Cardiac muscle cell (in vitro differentiated cells and primary cell): ENCODE measurements around the gene ASB13. TPM values are rescaled to one million over a fixed set of nuclear protein-coding genes. Genes with fewer than 3 reads are reported as not detected.

Experiments used
- DNase-seq, 2 donors: peaks; one replicate each; pipeline versions ENCODE4 v3.0.0 to v3.0.0-alpha.2; 2010 to 2017; ENCODE audit warnings: low read depth in 1 of 2, low spot score in 1 of 2
- H3K27ac ChIP-seq: fragments of 200-600 bp; sonication (generic); 2 replicates; pipeline ENCODE4 v1.5.1; 2016
- H3K27me3 ChIP-seq: fragments of 200-600 bp; sonication (generic); 2 replicates; pipeline ENCODE4 v1.6.0; 2016; ENCODE audit warnings: control low read depth
- H3K36me3 ChIP-seq: fragments of 200-600 bp; sonication (generic); 2 replicates; pipeline ENCODE4 v1.5.1; 2016; ENCODE audit warnings: control low read depth
- H3K4me1 ChIP-seq: fragments of 200-600 bp; sonication (generic); 2 replicates; pipeline ENCODE4 v1.8.1; 2017; ENCODE audit warnings: low read depth, mild to moderate bottlenecking, mixed run types
- H3K4me3 ChIP-seq: fragments of 200-600 bp; sonication (generic); 2 replicates; pipeline ENCODE4 v1.5.1; 2016; ENCODE audit warnings: mild to moderate bottlenecking
- H3K9me3 ChIP-seq: fragments of 200-600 bp; sonication (generic); 2 replicates; pipeline ENCODE4 v1.5.1; 2017; ENCODE audit warnings: low read depth, mild to moderate bottlenecking, control low read depth
- polyA plus RNA-seq: library from polyadenylated mRNA; unstranded; fragments of >200 nt; fragmentation: Nextera tagmentation; extraction: Ambion mirVana; gene quantifications from 2 replicates; pipeline ENCODE4 v1.2.1, GENCODE V29; 2016
- total RNA-seq: library from RNA; depleted of rRNA; stranded (reverse); fragments of >200 nt; gene quantifications from 2 replicates; pipeline ENCODE4 v1.2.3, GENCODE V29; 2016
- TF ChIP-seq, protein P1 (sequence below): IDR thresholded peaks from 2 replicates; pipeline ENCODE4 v1.5.1; 2012; ENCODE audit warnings: low read depth, mild to moderate bottlenecking, low read length

The ASB13 gene
- total and polyA plus RNA-seq, 2 experiments from 2014 or later = 14.4 to 20.6 TPM

DNA sequence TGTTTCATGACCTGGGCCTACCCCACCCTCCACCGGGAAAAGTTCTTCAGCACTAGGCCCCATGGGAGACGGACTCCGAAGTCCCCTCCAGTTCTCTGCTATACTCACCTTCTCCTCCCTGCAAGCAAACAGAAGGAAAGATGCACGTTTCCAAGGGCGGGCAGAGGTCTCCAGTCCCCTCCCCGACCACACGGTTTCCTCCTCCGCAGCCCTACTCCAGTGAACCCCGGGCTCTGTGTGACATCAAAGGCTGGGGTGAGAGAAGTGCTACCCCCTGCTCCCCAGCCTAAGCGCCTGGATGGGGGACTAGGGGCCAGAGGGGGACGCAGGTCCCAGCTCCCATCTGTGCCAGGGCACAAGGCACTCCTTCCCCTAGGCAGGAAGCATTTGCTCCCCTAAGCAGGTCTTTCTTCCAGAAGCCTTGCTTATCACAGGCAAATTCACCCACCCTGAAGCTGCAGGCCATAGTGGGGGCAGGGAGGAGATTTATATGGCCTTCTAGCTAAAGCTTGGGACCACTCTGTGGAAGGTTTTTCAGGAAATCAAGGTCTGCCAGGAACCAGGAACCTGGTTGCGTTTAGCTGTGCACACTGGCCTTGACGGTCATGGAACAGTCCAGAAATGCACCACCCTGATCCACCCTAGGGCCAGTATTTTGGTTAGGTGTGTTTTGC lies 52.8 kb downstream of the ASB13 start:
- Histone ChIP-seq H3K4me3 (no peak overlapping the region), H3K27ac (no peak overlapping the region), H3K27me3 (no peaks in the 10 kb centered on the region), H3K36me3 (no peaks in the 10 kb centered on the region), H3K9me3 (no peaks in the 10 kb centered on the region), H3K4me1 (peaks cover 10% of the 10 kb centered on the region)
- DNase-seq = no peak
- TF ChIP-seq, protein P1, sequence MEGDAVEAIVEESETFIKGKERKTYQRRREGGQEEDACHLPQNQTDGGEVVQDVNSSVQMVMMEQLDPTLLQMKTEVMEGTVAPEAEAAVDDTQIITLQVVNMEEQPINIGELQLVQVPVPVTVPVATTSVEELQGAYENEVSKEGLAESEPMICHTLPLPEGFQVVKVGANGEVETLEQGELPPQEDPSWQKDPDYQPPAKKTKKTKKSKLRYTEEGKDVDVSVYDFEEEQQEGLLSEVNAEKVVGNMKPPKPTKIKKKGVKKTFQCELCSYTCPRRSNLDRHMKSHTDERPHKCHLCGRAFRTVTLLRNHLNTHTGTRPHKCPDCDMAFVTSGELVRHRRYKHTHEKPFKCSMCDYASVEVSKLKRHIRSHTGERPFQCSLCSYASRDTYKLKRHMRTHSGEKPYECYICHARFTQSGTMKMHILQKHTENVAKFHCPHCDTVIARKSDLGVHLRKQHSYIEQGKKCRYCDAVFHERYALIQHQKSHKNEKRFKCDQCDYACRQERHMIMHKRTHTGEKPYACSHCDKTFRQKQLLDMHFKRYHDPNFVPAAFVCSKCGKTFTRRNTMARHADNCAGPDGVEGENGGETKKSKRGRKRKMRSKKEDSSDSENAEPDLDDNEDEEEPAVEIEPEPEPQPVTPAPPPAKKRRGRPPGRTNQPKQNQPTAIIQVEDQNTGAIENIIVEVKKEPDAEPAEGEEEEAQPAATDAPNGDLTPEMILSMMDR = no peak

DNA sequence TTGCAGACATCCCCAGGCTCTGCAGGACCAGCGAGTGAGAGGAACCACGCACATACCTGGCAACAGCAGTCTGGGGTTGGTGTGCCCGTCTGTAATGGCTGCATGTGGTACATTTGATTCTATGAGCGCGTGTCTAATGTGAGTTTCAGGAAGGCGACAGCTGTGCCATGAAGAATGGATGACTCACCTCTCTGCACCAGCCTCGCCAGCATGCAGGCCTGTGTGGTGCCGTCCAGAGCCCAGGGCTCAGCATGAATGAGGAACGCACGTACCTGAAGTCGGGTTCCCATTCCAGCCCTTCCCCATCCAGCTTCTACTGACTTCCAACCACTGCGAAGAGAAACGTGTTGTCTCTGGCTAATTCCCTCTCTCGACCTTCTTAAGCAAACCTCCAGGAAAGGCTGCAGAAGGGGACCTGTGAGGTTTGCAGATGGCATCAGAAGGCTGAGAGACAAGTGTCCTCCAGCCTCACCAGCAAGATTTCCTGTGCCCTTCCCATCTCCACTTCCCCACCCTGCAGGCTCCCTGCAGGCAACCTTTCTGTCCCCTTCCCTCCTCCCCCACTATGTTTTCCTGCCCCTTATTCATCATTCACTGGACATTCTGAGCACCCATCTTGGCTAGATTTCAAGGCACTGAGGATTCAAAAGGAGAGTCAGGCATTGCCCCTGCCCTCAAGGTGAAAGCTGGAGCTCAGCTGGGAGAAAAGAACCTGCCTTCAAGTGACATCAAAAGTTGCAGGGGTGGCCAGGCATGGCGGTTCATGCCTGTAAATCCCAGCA lies 54.3 kb downstream of the ASB13 start:
- Histone ChIP-seq H3K27me3 (no peaks in the 10 kb centered on the region), H3K36me3 (no peaks in the 10 kb centered on the region), H3K4me3 (no peak overlapping the region), H3K27ac (no peak overlapping the region), H3K9me3 (no peaks in the 10 kb centered on the region), H3K4me1 (peaks cover 7% of the 10 kb centered on the region)
- DNase-seq = no peak
- TF ChIP-seq, protein P1 = no peak

DNA sequence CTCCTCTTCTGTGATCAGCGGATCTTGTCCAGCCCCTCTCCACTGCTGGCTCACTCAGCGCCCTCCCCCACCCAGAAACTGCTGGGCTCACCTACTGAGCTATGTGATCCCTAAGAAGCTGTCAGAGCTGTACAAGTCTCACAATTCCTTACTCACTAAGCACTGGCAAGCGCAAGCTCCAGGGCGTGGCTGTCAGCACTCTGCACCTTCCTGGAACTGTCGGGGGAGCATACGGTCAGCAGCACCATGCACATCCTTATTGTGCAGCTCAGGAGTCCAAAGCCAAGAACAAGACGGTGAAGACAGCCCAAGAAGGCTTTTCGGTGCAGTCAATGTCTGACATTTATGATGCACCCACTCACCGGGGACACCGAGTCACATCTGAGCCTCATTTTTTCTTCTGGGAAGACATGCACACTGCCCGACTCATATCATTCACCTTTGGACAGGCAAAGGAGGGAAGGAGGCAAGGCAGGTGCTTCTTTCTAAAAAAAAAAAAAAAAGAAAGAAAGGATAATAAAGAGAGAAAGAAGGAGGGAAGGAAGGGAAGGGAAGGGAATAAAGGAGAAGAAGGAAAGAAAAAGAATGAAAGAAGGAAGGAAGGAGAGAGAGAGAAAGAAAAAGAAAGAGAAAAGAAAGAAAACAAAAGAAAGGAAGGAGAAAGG lies 56.3 kb downstream of the ASB13 start:
- no peak overlapping the region for H3K4me3 ChIP-seq
- TF ChIP-seq, protein P1 = no peak
- no peaks in the 10 kb centered on the region for H3K36me3 ChIP-seq
- no peaks in the 10 kb centered on the region for H3K9me3 ChIP-seq
- peaks cover 7% of the 10 kb centered on the region for H3K4me1 ChIP-seq
- H3K27me3 ChIP-seq = no peaks in the 10 kb centered on the region
- no peak overlapping the region for H3K27ac ChIP-seq
- DNase-seq = peak in 1 of 2 donors; percentile 50

DNA sequence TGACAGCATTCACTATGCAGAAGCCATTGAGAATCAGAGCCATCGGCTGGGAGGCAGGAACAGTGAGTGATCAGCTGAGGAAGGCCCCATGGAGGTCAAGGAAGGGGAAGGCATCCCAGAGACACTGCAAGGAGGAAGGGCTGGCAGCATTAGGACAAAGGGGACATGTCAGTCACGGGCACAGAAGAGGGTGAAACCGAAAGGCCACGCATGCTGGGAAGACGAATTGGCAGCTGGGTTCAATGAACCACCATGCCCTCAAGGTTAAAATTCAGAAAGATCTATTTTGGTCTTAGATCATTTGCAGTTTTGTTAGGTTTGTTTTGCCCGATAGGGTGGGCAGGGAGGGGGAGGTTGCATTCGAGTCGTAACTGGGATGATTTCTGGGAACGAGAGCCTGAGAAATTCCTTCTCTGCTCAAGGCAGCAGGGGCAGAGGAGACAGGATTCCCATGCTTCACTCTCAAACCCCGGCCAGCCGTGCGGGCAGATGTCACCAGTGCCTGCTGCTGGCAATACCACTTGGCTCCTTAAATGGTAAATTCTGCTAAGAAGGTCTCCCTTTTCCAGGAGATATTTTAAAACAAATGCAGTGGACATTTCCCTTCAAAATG lies 57.7 kb downstream of the ASB13 start:
- TF ChIP-seq, protein P1 = no peak
- no peak overlapping the region for H3K4me3 ChIP-seq
- H3K27me3 ChIP-seq = no peaks in the 10 kb centered on the region

DNA sequence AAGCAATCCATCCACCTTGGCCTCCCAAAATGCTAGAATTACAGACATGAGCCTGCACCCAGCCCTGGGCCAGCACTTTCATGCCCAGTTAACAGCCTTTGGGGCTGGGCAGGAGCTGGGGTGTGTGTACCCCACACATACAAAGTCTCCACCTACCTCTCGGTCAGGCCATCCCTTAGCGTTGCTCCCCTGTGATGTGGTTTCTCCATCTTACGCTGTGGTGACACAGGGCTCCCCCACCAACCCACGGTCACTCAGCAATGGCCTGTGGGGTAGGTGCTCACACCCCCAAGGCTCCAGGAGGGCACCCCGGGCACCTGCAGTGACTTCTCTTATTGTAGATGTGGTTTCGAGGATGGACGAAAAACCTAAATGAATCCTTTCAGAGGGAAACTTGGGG lies 58.8 kb downstream of the ASB13 start:
- Histone ChIP-seq H3K4me3 (no peak overlapping the region), H3K27me3 (no peaks in the 10 kb centered on the region), H3K4me1 (peaks cover 7% of the 10 kb centered on the region), H3K9me3 (no peaks in the 10 kb centered on the region), H3K27ac (no peak overlapping the region), H3K36me3 (no peaks in the 10 kb centered on the region)
- TF ChIP-seq, protein P1 = no peak
- no peak for DNase-seq

More for the DNA sequence above, 57.7 kb downstream of the ASB13 start:
- no peak overlapping the region for H3K27ac ChIP-seq
- H3K4me1 ChIP-seq = peaks cover 7% of the 10 kb centered on the region
- DNase-seq = no peak
- no peaks in the 10 kb centered on the region for H3K36me3 ChIP-seq
- H3K9me3 ChIP-seq = no peaks in the 10 kb centered on the region
